Measurements from ENCODE around the gene CERKL.

The CERKL gene

GRCh38 chr2:181655519-181655918 lies 1.4 kb downstream of the CERKL start (continued):
- TF ChIP-seq, protein P1, sequence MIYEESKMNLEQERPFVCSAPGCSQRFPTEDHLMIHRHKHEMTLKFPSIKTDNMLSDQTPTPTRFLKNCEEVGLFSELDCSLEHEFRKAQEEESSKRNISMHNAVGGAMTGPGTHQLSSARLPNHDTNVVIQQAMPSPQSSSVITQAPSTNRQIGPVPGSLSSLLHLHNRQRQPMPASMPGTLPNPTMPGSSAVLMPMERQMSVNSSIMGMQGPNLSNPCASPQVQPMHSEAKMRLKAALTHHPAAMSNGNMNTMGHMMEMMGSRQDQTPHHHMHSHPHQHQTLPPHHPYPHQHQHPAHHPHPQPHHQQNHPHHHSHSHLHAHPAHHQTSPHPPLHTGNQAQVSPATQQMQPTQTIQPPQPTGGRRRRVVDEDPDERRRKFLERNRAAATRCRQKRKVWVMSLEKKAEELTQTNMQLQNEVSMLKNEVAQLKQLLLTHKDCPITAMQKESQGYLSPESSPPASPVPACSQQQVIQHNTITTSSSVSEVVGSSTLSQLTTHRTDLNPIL (CRISPR knock-in tag; IDR thresholded peaks at IDR 0.05; ENCODE audit: low read depth), result no peak
- TF ChIP-seq TCF4 (CRISPR knock-in tag; IDR thresholded peaks at IDR 0.05; ENCODE audit: borderline replicate concordance) (no peak), ZFP30 (CRISPR knock-in tag; IDR thresholded peaks at IDR 0.05) (no peak), TSHZ2 (CRISPR knock-in tag; IDR thresholded peaks at IDR 0.05) (no peak), POU6F1 (CRISPR knock-in tag; IDR thresholded peaks at IDR 0.05; ENCODE audit: borderline replicate concordance, low read depth) (no peak), RARB (CRISPR knock-in tag; IDR thresholded peaks at IDR 0.05) (no peak), PPARA (CRISPR knock-in tag; IDR thresholded peaks at IDR 0.05; ENCODE audit: borderline replicate concordance) (no peak), OSR1 (CRISPR knock-in tag; IDR thresholded peaks at IDR 0.05) (no peak)

DNA sequence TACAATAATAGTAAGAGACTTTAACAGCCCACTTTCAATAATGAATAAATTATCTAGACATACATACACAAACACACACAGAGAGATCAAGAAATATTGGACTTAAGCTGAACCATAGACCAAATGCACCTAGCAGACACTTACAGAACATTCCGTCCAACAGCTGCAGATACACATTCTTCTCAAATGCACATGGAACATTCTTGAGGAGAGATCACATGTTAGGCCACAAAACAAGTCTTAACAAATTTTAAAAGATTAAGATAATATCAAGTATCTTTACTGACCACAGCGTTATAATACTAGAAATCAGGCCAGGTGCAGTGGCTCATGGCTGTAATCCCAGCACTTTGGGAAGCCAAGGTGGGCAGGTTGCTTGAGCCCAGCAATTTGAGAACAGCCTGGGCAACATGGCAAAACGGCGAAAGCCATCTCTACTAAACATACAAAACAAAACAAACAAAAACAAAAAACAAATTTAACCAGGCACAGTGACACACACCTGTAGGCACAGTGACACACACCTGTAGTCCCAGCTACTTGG lies 7.4 kb downstream of the CERKL start:
- no peak for TF ChIP-seq ESRRG (CRISPR knock-in tag; IDR thresholded peaks at IDR 0.05)
- TF ChIP-seq ZNF8 (CRISPR knock-in tag; IDR thresholded peaks at IDR 0.05), result no peak
- TF ChIP-seq OSR1 (CRISPR knock-in tag; IDR thresholded peaks at IDR 0.05), result no peak
- TF ChIP-seq GLIS3 (CRISPR knock-in tag; IDR thresholded peaks at IDR 0.05), result no peak
- no peak for TF ChIP-seq BACH2 (CRISPR knock-in tag; IDR thresholded peaks at IDR 0.05; ENCODE audit: borderline replicate concordance)
- no peak for TF ChIP-seq CSDC2 (CRISPR knock-in tag; IDR thresholded peaks at IDR 0.05)
- no peak for TF ChIP-seq ZNF70 (CRISPR knock-in tag; IDR thresholded peaks at IDR 0.05)
- TF ChIP-seq ZNF565 (CRISPR knock-in tag; conservative IDR thresholded peaks at IDR 0.05; ENCODE audit: low read depth), result no peak
- no peak for TF ChIP-seq PPARA (CRISPR knock-in tag; IDR thresholded peaks at IDR 0.05; ENCODE audit: borderline replicate concordance)
- ATAC-seq, result no peak

DNA sequence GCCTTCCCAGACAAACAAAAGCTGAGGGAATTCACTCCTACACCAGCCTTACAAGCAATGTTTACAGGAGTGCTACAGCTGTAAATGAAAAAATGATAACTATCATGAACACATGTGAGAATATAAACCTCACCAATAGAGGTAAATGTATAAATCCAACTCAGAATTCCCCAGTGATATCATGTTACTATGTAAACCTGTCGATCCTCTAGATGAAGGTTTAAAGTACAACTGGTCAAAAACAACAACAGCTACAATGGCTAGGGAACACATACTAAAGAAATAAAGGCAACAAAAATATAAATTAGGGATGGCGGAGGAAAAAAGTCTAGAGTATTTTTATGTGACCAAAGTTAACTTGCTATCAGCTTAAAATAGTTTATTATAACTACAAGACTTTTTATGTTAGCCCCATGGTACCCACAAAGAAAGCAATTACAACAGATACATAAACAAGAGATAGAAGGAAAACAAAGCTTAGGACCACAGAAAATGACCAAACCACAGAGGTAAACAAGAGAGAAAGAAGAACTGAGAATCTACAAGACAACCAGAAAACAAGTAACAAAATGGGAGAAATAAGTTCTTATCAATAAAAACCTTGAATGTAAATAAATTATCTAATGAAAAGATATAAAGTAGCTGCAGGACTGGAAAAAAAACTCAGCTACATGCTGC lies 8.3 kb downstream of the CERKL start:
- no peak for TF ChIP-seq GLIS3 (CRISPR knock-in tag; IDR thresholded peaks at IDR 0.05)
- ATAC-seq, result no peak

- ATAC-seq, result no peak
- TF ChIP-seq RARB (CRISPR knock-in tag; IDR thresholded peaks at IDR 0.05), result no peak
- TF ChIP-seq ZNF8 (CRISPR knock-in tag; IDR thresholded peaks at IDR 0.05), result no peak
- TF ChIP-seq, protein P2, sequence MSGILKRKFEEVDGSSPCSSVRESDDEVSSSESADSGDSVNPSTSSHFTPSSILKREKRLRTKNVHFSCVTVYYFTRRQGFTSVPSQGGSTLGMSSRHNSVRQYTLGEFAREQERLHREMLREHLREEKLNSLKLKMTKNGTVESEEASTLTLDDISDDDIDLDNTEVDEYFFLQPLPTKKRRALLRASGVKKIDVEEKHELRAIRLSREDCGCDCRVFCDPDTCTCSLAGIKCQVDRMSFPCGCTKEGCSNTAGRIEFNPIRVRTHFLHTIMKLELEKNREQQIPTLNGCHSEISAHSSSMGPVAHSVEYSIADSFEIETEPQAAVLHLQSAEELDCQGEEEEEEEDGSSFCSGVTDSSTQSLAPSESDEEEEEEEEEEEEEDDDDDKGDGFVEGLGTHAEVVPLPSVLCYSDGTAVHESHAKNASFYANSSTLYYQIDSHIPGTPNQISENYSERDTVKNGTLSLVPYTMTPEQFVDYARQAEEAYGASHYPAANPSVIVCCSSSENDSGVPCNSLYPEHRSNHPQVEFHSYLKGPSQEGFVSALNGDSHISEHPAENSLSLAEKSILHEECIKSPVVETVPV (CRISPR knock-in tag; IDR thresholded peaks at IDR 0.05), result no peak
Measured at GRCh38 chr2:181646415-181646987, 10.4 kb downstream of the CERKL start.

GRCh38 chr2:181643151-181643550 lies 13.8 kb downstream of the CERKL start:
- no peak for ATAC-seq
- no peak for TF ChIP-seq POU6F1 (CRISPR knock-in tag; IDR thresholded peaks at IDR 0.05; ENCODE audit: borderline replicate concordance, low read depth)
- TF ChIP-seq ISL1 (CRISPR knock-in tag; IDR thresholded peaks at IDR 0.05), result no peak
- TF ChIP-seq SNAI2 (CRISPR knock-in tag; IDR thresholded peaks at IDR 0.05), result no peak
- TF ChIP-seq ZNF565 (CRISPR knock-in tag; conservative IDR thresholded peaks at IDR 0.05; ENCODE audit: low read depth), result no peak
- TF ChIP-seq, protein P2 (CRISPR knock-in tag; IDR thresholded peaks at IDR 0.05), result no peak
- TF ChIP-seq ZFP3 (CRISPR knock-in tag; IDR thresholded peaks at IDR 0.05), result no peak
- no peak for TF ChIP-seq TSHZ2 (CRISPR knock-in tag; IDR thresholded peaks at IDR 0.05)
- TF ChIP-seq TCF4 (CRISPR knock-in tag; IDR thresholded peaks at IDR 0.05; ENCODE audit: borderline replicate concordance), result no peak
- TF ChIP-seq ZNF8 (CRISPR knock-in tag; IDR thresholded peaks at IDR 0.05), result no peak
- TF ChIP-seq RARB (CRISPR knock-in tag; IDR thresholded peaks at IDR 0.05), result no peak

Measured in SK-N-SH treated with all-trans-retinoic acid at 6 μM for 48 hours (cell line).